GM12873 (cell line): ENCODE results near the gene COL27A1.
"Not testable (repeated sequence)": the region's sequence is repeated elsewhere in the genome, so short reads cannot be mapped to it uniquely, and the experiment has no call there.

ENCODE experiments used
- TF ChIP-seq, protein P1 (sequence below): IDR thresholded peaks from 2 replicates; pipeline ENCODE4 v1.5.1; 2012; ENCODE audit warnings: low read depth, mild to moderate bottlenecking, moderate library complexity, low read length, control low read depth; ENCODE audit not compliant: insufficient read depth; ENCODE audit errors: missing control alignments

Gene COL27A1

DNA sequence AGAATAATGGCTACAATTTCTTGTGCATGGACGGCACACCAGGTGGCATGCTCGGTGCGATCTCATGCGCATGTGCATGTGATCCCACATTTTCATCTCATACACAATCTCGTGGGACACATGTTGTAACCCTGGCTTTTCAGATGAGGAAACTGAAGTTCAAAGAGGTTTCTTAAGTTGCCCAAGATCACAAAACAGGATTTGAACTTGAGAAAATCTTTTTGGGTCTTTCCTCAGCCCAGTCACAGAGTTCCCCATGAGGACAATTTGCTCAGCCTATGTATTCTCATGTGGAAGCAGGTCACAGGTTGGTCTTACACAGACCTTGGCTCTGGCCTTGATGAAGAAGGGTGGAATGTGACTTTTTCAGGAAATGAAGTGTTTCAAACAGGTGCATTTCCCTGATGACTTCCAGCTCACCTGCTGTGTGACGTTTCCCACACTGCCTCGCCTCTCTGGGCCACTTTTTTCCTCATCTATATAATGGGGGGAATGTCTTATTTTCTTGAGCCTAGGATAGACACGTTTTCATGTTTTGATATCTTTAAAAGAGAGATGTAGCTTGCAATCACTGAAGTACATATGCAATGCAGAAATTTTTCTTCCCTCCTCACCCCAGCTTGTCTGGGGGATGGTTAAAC is 160.5 kb downstream of the COL27A1 start:
- TF ChIP-seq, protein P1, sequence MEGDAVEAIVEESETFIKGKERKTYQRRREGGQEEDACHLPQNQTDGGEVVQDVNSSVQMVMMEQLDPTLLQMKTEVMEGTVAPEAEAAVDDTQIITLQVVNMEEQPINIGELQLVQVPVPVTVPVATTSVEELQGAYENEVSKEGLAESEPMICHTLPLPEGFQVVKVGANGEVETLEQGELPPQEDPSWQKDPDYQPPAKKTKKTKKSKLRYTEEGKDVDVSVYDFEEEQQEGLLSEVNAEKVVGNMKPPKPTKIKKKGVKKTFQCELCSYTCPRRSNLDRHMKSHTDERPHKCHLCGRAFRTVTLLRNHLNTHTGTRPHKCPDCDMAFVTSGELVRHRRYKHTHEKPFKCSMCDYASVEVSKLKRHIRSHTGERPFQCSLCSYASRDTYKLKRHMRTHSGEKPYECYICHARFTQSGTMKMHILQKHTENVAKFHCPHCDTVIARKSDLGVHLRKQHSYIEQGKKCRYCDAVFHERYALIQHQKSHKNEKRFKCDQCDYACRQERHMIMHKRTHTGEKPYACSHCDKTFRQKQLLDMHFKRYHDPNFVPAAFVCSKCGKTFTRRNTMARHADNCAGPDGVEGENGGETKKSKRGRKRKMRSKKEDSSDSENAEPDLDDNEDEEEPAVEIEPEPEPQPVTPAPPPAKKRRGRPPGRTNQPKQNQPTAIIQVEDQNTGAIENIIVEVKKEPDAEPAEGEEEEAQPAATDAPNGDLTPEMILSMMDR: no peak

DNA sequence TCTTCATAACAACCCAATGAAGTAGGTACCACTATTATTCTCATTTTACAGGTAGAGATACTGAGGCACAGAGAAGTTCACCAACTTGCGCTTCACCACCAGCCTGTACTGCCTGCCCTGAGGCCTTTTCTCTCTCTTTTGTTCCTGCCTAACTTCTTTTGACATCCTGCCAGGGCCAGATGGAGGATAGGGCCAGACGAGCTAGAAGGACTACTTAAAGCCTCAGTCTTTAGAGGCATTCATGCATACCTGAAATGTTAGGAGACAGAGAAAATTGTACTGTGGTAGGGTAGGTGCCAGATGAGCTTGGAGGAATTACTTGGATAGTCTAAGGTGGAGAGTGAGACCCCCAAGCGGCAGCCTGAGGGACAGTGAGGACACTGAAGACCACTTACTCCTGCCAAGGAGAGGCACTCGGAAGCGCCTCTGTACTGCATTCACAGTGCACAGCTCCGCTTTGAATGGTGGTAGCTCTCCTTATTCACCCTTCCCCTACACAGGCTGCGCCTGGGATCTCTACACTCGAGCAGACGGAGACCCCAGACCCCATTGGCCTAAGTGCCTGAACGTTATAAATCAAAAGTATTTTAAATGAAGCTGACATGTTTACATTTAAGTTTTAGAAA is 161.4 kb downstream of the COL27A1 start:
- TF ChIP-seq, protein P1: no peak

DNA sequence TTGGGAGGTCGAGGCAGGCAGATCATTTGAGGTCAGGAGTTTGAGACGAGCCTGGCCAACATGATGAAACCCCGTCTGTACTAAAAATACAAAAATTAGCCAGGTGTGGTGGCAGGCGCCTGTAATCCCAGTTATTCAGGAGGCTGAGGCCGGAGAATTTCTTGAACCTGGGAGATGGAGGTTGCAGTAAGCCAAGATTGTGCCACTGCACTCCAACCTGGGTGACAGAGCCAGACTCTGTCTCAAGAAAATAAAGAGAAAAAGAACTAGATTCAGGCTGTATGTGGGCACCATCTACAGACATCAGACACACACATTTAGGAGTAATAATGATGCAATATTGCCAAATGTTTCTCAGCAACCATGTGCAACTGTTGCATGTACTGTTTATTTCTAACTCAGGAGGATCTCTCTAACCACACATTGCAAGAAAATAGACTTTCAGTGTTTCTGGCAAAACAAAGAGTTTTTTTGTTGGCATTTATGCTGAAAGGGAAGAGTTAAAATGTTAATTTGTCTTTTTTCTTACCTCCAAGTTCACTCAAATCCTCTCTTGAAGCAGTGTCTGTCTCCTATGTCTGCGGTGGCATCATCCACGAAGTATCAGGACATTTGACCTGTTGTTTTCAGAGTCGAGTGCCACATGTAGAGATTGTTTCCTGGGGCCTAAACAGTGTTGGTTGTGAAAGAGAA is 162.5 kb downstream of the COL27A1 start:
- TF ChIP-seq, protein P1: no peak

GRCh38 chr9:114318416-114318815 is 163.1 kb downstream of the COL27A1 start:
- TF ChIP-seq, protein P1: no peak

GRCh38 chr9:114319147-114319546 is 163.8 kb downstream of the COL27A1 start:
- TF ChIP-seq, protein P1: no peak

- TF ChIP-seq, protein P1: no peak
Measured at GRCh38 chr9:114321759-114322158, 166.4 kb downstream of the COL27A1 start.

GRCh38 chr9:114322831-114323531 is 167.6 kb downstream of the COL27A1 start, which contains the start of gene ORM1:
Gene ORM1 (plus strand): TSS chr9:114323098. CDS start chr9:114323134, 36 bp downstream.
- TF ChIP-seq, protein P1: not testable (repeated sequence)
